GM10266 (cell line): ENCODE data around the gene PLSCR5.

Experiments used
- DNase-seq: peaks from one replicate; pipeline ENCODE4 v3.0.0; 2012; ENCODE audit errors: extremely low spot score
- CTCF ChIP-seq: IDR thresholded peaks from 2 replicates; pipeline ENCODE4 v1.5.1; 2012; ENCODE audit warnings: mild to moderate bottlenecking, low read depth; ENCODE audit not compliant: control insufficient read depth, insufficient read depth; ENCODE audit errors: missing control alignments

The PLSCR5 gene

GRCh38 chr3:146621723-146622122 lies 16.6 kb upstream of the PLSCR5 start:
- TF ChIP-seq CTCF: no peak
- DNase-seq: no peak

GRCh38 chr3:146612015-146612414 lies 6.9 kb upstream of the PLSCR5 start:
- DNase-seq: no peak
- TF ChIP-seq CTCF: no peak

GRCh38 chr3:146611096-146611495 lies 6.0 kb upstream of the PLSCR5 start:
- no peak for DNase-seq

GRCh38 chr3:146598535-146598934 lies 6.6 kb downstream of the PLSCR5 start:
- no peak for TF ChIP-seq CTCF
- no peak for DNase-seq

More at GRCh38 chr3:146611096-146611495, 6.0 kb upstream of the PLSCR5 start:
- no peak for TF ChIP-seq CTCF

- peak; percentile 20 for TF ChIP-seq CTCF
- no peak for DNase-seq
Measured at GRCh38 chr3:146594843-146595482, 10.2 kb downstream of the PLSCR5 start.

- no peak for TF ChIP-seq CTCF
Measured at GRCh38 chr3:146593776-146594175, 11.4 kb downstream of the PLSCR5 start.

GRCh38 chr3:146590521-146590920 lies 14.6 kb downstream of the PLSCR5 start:
- TF ChIP-seq CTCF: no peak
- DNase-seq: no peak

More at GRCh38 chr3:146593776-146594175, 11.4 kb downstream of the PLSCR5 start:
- no peak for DNase-seq
